ENCODE measurements around the gene EXOSC7.

The EXOSC7 gene

DNA sequence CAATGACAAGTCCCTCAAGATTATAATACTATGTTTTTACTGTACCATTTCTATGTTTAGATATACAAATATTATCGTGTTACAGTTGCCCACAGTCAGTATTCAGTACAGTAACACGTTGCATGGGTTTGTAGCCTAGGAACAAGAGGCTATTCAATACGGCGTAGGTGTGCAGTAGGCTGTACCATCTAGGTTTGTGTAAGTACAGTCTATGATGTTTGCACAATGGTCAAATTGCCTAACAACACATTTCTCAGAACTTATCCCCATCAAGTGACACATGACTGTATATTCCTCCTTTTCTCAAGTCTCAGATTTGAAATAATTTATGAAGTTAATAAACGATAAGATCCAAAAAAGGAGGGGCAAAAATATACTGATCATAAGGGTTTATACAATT, 21.7 kb upstream of the EXOSC7 start:
- no peak overlapping the region for H3K4me3 ChIP-seq (ENCODE audit: low read depth, low read length)
- TF ChIP-seq, protein P1, sequence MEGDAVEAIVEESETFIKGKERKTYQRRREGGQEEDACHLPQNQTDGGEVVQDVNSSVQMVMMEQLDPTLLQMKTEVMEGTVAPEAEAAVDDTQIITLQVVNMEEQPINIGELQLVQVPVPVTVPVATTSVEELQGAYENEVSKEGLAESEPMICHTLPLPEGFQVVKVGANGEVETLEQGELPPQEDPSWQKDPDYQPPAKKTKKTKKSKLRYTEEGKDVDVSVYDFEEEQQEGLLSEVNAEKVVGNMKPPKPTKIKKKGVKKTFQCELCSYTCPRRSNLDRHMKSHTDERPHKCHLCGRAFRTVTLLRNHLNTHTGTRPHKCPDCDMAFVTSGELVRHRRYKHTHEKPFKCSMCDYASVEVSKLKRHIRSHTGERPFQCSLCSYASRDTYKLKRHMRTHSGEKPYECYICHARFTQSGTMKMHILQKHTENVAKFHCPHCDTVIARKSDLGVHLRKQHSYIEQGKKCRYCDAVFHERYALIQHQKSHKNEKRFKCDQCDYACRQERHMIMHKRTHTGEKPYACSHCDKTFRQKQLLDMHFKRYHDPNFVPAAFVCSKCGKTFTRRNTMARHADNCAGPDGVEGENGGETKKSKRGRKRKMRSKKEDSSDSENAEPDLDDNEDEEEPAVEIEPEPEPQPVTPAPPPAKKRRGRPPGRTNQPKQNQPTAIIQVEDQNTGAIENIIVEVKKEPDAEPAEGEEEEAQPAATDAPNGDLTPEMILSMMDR (IDR thresholded peaks at IDR 0.05; ENCODE audit: low read depth, low read length): no peak

- no peak overlapping the region for H3K4me3 ChIP-seq (ENCODE audit: low read depth, low read length)
- TF ChIP-seq, protein P1 (IDR thresholded peaks at IDR 0.05; ENCODE audit: low read depth, low read length): no peak
Observed at GRCh38 chr3:44954962-44955361, 21.1 kb upstream of the EXOSC7 start.

DNA sequence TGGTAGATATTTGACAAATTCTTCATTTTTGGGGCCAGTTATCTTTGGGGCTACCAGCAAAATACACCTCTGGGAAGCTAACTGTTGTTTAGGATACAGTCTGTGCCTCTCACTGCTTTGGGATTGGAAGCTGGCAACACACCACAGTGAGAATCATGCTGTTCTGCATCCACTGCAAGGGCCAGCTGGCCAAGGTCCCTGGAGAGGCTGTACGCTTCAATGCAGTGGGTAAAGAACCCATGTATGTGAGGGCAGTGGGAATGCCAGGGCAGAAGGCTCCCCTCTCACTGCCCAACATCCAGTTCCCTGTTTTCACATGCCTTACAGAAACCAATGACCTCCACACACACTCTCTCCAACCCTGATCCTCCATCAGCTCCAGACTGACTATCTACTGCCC, 20.1 kb upstream of the EXOSC7 start:
- TF ChIP-seq, protein P1 (IDR thresholded peaks at IDR 0.05; ENCODE audit: low read depth, low read length): no peak
- no peak overlapping the region for H3K4me3 ChIP-seq (ENCODE audit: low read depth, low read length)

- TF ChIP-seq, protein P1 (IDR thresholded peaks at IDR 0.05; ENCODE audit: low read depth, low read length): no peak
- no peak overlapping the region for H3K4me3 ChIP-seq (ENCODE audit: low read depth, low read length)
Observed at GRCh38 chr3:44957986-44958385, 18.1 kb upstream of the EXOSC7 start.

DNA sequence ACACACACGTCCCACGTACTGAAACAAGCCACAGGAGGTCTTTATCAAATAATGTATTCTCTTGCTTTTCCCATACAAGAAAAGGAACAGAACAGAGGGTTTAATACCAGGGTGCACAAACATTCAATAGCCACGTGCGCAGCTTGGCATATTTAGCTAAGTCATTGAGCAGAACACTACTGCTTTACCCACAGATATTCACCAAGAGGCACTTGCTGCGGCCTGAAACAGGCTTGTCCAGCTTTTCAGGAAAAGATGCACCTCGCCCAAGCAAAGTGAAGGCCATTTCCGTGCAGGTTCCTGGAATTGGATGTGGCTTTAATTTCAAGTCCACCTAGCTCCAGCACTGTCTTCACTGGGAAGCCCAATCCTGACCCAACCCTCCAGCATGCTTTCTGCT, 17.7 kb upstream of the EXOSC7 start:
- H3K4me3 ChIP-seq (ENCODE audit: low read depth, low read length): no peak overlapping the region
- TF ChIP-seq, protein P1 (IDR thresholded peaks at IDR 0.05; ENCODE audit: low read depth, low read length): no peak

GRCh38 chr3:44960387-44961026, 15.5 kb upstream of the EXOSC7 start:
- TF ChIP-seq, protein P1 (IDR thresholded peaks at IDR 0.05; ENCODE audit: low read depth, low read length): no peak
- H3K4me3 ChIP-seq (ENCODE audit: low read depth, low read length): no peak overlapping the region

DNA sequence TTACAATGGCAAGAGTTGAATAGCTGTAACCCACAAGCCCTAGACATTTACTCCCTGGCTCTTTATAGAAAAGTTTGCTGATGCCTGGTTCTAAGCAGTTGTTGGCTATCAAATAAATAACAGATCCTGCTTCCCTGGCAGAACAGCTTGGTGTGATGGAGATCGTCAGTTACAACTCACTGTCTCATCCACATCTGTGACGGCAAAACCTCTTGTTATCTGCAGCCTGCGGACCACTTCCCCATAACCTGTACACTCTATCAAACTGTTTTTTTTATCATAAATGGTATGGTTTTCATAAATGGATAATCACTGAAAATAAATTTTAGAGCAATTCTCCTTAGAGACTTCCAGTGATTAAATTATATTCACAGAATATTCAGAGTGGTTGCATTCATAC, 14.2 kb upstream of the EXOSC7 start:
- TF ChIP-seq, protein P1 (IDR thresholded peaks at IDR 0.05; ENCODE audit: low read depth, low read length): no peak

More for the DNA sequence above, 14.2 kb upstream of the EXOSC7 start:
- no peak overlapping the region for H3K4me3 ChIP-seq (ENCODE audit: low read depth, low read length)

Measured in WI38 (cell line).